GM21737 (cell line): ENCODE data around the gene NUAK1.

Experiments
- ATAC-seq: cut with Tn5 transposase; IDR thresholded peaks from one replicate; pipeline ENCODE4 v1.9.1; 2021; ENCODE audit warnings: mild to moderate bottlenecking, moderate library complexity; ENCODE audit not compliant: unreplicated experiment

NUAK1 gene

DNA sequence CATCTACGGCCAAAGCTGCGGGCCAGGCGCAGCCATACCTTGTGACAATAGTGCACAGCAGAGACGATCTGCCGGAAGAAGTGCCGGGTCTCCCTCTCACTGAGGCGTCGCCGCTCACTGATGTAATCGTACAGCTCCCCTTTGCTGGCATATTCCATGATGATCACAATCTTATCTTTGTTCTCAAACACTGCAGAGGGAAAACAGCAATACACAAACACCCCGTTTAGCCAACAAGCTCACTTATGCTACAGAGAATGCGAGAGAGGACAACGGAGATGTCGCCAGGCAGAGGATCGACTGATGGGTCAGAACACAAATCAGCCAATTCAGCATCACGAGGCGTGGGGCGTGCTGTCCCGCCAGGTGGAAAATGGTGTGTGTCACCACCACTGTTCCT is 52.1 kb downstream of the NUAK1 start:
- no peak for ATAC-seq

DNA sequence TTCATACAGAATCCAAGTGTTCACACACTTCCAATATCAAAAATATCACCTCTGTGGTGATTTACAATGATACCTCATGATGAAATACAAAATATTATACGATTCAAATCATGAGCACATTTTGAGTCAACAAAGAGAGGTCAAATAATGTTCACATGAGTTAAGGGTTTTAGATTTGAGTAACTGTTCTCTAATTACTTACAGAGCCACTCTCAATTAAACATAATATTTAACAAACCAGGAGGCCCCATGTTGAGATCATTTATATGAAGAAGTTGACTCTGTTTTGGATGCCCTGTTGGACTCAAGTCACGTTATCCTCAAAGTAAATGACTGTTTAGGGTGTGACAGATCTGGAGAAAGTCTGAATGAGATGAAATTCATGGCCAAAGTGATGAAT is 53.5 kb downstream of the NUAK1 start:
- no peak for ATAC-seq

DNA sequence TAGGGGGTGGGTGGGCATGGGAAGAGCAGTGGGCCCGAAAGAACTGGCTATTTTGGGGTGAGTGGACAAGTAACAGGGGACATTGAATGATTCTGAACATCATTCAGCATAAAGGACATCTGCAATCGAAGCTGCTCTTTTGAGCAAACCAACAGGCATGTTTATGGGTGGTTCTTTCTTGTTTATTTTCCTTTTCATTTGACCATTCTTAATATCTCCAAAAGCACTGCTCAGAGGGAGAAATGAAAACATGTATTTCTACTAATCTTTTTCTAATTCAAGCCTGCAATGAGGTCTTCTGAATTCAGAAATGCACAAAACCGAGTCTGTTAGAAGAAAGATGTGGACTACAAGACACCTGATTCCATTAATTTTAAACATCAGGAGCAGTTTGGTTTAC is 54.0 kb downstream of the NUAK1 start:
- ATAC-seq: no peak

DNA sequence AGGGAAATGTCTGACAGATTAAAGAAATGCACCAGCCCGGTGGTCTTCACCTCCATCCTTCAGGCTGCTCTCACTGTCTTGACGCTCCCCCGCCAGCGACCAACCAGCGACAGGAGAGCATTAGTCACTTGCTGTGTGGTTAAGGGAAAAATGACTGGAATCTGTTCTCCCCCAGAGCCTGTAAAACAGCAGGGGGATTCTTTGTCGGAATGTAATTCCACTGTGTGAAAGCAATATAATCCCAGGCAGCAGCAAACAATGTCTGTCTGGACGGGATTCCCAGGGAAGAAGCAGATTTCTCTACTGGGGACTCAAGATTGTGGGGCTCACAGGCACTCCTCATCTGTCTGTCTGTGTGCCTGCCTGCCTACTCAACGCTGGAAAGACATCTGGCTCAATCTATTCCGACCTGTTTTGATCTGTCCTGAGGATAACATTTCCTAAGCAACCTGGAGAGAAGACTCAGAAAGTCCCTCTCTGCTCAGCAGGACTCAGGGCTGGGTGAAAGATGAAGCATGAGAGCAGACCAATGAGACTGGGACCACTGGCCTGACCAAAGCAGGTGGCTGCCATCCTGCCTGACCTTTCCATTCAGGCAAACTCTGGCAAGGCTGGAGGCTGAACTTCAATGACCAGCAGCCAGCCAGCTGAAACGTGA is 54.6 kb downstream of the NUAK1 start:
- no peak for ATAC-seq

DNA sequence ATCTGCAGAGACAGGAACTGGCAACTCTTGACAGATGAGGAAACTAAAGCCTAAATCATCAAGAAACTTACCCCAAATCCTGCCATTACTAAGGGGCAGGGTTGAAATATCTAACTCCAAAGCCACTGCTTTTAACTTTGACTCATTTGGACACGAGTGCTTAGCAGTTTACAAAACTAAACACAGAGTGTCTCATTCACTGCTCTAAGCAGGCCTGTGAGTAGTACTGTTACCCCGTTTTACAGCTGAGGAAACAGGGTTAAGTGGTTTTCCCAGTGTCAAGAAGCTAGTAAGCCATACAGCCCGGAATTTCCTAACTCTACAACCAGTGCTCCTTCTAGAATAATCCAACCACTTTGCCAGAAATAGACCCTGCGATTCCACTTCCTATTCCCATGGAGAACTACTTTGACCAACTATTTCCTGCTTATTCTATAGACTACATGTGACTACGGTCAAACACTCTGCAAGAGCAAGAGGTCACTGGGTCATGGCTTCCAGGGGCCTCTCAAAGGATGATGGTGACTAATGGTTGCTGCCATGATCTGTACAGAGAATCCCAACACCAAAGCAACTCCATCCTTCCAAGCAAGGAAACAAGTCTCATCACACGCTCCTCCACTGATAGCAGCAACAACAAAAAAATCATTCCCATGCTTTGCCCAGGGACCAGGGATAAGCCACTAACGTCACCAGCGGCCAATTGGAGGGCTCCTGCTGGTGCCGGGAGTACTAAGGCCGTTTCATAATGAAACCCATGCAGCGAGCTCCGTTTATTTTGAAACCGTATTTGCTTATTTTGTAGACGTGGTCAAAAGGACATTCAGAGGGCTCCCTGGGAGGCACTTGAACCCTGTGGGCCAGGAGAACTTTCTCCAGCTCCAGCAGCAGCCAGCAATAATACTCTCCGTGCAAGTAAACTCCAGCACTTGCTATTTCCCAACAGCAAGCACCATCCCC is 56.3 kb downstream of the NUAK1 start:
- ATAC-seq: no peak

DNA sequence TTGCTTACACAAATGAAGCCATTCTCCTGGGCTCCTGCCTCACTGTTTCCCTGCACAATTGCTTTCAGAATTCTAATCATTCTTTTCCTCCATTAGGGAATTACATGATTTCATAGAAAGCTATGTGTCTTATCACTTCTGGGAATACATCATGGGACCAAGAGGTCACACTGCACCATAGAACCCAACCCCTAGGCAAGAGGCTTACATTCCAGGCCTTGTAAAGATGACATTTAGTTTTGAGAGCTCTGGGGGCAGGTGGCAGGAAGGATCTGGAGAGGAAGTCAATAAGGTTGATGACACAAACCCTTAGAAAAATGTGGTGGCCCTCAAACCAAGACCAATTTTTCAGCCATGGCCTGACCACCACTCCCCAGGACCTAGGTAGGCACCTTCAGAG is 57.1 kb downstream of the NUAK1 start:
- no peak for ATAC-seq

DNA sequence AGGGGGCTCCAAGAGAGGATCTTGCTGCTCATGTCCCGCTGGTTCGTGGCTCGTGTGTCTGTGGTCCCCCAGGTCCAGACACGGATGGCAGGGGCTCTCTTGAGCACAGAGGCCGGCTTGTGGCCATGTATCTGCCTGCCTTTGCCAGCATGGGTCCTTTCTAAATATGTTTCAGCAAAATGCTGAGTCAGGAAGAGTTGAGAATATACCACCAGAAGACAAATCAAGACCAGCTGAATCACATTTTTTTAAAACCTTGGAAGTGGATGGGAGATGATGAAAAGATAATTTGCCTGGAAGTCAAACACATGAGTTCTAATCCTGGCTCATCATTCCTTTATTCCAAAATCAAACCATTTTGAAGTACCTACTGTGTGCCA is 58.0 kb downstream of the NUAK1 start:
- no peak for ATAC-seq

DNA sequence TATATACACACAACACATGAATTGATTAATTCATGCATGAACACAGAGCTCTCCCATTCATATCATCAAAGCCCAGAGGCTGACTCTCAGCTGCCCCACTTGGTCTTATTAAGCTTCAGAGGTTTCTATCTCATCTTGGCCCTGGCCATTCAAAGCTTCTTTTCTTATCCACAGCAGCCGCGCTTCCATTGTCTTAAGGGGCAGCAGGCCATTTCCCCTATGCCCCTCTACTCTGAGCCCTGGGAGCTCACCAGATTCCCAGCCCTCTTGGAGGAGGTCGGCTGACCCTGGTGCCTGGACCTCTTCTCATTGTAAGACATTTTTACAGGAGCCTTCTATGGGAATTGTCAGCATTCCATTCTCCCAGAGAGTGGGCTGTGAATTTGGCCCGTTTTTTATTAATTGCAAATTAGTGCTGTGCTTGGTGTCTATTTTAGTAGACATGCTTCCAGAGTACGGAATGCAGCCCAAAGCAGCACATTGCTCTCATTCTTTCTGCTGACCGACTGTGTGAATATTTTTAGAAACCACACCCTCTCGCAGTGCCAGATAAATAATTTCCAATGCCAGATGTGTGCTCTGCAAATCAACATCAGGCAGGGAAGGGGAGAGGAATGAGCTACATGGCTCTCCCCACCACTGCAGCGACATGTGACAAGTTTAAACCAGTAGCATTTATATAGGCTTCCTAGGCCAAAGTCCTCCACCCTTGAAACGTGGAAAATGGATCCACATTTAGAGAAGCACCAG is 58.5 kb downstream of the NUAK1 start:
- ATAC-seq: no peak

DNA sequence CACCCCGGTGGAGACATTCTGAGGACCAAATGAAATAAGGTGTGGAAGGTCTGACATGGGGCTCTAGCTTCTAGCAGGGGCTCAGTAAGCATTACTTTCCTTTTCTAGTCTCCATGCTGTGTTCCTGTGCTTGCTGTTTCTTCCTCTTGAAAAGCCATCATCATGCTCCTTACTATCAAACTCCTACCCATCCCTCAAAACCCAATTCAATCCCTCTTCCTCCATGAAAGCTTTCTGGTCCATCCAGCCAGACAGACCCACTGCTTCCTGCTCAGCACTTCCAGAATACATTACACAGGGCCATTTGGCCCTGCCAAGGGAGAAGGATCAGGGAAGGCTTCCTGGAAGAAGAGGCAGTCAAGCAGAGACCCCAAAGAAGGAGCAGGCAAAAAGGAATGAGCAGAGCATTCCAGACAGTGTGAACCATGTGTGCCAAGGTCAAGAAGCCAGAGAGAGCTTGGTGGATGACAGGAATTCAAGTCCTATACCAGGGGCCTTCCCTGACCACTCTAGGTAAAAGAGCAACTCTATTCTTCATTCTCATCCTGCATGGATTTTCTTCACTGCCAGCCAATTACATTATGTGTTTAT is 59.5 kb downstream of the NUAK1 start:
- ATAC-seq: no peak

DNA sequence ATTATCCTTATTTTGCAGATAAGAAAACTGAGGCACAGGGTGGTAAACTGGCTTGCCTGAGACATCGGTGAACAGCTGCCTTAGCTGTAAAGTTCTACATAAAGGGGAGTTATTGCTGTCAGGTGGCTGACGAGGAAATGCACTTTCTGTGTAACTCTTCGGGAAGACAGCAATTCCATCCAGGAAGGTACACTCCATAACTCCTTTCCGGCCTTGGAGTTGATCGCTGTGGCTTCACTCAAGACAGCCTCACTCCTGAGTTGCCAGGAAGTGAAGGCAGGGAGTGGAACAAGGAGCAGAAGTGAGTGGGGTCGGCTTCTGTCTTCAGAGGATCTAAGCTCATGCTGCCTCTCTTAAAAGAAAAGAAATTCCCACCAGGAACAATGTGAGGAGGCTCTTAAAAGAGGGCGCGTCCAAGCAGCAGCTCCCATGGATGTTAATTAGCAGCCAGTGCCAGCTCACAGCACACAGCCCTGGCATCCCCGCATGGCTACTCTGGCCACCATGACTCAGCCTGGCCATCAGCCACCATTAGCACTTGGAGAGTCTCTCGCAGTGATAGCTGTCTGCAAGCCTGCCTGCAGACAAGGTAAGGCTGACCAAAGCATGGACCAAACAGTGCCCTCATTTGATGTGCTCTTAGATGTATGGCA is 60.3 kb downstream of the NUAK1 start:
- no peak for ATAC-seq

DNA sequence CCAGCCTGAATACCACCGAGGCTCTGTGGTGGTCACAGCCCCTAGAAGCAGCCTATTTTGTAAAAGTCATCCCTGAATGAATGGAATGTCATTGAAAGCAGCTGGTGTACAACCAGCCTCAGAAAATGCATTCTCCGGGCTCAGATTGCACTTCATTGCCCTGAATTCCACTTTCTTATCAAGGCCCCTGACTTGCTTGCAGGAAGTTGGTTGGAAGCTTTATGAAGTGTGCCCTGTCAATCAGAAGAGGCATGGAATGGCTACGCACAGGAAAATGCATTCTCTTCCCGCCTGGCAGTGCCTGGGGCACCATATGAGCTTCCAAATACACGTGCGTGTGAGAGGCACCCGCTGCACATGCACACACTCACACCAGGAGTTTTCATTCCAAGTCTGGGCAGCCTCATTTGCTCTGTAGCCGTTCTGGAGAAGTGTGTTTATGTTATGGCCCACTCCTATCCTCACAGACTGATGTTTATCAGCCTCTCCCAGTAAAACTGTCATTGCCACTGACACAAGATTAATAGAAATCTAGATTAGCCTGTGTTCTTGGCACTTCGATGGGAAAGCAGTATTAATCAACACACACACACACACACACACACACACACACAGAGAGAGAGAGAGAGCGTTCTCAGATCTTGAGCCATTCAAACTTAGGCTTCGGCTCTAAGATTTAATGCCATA is 63.9 kb downstream of the NUAK1 start:
- ATAC-seq: no peak

DNA sequence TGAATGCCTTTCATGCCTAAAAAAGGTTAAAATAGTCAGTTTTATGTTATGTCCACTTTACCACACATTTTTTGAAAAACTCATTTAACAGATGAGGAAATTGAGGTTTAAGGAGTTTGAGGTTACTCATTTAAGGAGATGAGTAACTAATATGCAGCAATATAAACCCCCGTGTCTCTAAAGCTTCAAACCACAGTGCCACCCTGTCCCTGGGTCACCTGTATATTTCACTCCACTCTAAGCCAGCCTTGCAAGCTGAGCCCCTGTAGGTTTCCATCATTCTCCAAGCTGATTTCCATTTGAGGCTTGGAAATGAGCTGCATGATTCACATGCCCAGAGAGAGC is 64.4 kb downstream of the NUAK1 start:
- ATAC-seq: no peak

DNA sequence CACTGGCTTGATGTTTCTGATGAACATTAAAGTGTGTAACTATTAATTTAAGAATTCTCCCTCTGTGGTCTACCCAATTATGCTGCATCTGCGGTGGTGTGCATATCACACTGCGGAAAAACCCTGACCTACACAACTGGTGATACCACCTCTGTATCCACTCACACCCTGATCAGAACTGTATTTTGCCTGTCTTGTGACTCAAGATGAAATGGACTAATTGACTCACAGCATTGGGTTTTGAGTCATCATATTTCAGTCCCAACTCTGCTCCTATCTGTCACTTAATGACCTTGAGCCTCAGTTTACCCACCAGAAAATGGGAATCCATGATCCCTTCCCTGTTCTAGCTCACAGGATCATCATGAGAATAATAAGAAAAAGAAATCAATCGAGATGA is 65.6 kb downstream of the NUAK1 start:
- ATAC-seq: no peak

DNA sequence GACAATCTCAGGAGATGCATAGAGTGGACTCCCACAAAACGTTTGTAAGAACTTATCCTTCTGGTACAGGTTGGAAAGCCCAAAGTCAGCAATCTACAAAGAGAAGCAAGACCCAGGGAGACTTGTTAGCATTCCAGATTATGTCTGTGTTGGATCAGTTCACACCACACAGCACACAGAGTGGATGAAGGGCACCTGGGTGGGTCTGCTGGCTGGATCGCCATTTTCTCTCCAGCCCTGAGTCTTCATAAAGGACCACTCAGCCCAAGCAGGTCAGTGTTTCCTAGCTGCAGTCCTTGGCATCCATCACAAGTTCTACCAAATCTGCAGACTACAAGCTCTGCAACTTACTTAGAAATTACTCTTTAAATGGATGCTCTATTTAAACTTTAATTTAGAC is 66.0 kb downstream of the NUAK1 start:
- ATAC-seq: no peak

DNA sequence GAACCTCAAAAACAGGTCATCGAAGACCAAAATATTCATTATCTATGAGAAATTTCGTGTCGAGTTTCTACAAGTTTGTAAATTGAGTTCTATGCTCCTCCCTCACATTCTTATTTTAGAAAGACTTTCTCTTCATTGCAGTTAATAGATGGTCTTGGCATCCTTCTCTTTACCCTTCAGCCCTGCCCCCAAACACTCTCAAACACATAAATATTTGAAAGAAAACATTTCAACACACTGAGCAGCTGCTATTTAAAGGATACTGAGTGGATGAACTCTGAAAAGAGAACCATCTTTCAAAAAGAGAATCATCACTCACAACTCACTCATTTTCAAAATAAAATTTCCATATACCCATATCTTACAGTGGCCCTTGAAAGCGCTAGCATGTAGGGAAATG is 67.1 kb downstream of the NUAK1 start:
- no peak for ATAC-seq

DNA sequence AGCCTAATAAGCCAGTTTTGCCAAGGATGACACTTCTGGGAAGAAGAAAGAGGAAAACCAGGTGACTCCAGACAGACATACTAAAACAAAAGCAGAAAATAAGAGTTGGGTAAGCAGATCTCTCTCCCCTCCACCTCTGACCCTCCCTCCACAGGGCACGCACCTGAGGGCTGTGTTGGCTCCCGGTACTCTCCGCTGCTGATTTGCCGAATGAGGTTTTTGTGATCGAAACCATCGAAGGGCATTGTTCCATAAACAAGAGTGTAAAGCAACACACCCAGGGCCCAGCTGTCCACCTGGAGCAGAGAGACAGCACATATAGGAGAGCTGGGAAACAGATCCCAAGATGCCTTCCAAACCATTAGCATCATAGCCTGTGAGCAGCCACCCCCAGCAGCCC is 68.1 kb downstream of the NUAK1 start:
- ATAC-seq: no peak

DNA sequence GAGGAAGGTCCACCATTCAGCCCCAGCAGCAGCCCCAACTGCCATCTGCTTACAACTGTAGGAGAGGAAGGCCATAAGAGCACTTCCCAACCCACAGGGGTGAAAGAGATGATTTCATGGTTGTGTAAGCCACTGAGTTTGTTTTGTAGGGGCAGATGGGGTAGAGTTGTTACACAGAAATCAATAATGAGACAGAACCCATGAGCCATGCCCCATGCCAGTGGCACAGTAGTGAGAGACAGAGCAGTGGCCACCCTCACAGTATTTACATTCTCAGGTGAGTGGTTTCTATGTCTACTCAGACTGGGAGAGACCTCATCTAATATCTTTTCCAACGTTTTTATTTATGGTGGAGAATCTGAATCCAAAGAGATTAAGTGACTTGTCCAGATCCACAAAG is 68.6 kb downstream of the NUAK1 start:
- ATAC-seq: no peak

DNA sequence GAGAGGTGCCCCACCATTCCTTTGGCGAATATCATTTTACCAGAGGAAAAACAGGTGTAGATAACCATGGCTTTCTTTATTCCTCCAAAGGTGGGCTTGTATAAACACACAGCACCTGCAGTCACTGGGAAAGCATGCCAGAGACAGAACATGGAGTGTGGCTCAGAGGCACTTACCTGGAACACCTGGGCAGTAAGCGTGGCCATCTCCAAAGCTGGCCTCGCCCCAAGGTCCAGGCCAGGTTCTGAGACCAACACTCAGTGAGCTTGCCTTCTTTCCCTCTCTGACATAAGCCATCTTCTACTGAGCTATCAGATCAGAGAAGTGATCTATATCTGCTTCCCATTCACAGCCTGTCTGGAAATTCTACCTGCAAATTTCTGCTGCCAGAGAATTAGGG is 70.5 kb downstream of the NUAK1 start:
- ATAC-seq: no peak

DNA sequence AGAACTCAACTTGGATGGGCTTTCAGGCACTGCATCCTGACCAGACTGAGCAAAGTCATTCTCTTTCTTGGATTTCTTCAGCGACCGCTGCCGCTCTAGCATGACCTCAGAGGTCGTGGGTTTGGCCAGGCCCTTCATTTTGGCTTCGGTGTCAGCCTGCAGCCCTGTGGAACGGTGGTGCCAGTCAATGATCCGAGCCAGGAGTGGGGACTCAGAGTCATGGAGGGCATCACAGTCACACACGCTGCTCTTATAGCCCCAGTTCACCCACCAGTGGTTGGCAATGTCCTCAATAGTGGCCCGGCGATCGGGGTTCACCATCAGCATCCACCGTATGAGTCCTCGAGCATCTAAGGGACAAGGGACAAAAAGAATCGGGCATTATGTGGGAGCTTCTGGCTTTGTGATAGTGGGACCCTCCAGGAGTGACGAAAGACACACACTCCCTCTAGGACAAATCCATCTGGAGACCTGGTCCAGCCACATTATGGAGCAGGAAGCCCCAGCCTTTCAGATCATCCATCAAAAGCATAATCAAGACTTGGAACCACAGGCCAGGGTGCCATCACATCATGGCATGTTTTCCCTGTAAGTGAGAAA is 71.0 kb downstream of the NUAK1 start:
- no peak for ATAC-seq

DNA sequence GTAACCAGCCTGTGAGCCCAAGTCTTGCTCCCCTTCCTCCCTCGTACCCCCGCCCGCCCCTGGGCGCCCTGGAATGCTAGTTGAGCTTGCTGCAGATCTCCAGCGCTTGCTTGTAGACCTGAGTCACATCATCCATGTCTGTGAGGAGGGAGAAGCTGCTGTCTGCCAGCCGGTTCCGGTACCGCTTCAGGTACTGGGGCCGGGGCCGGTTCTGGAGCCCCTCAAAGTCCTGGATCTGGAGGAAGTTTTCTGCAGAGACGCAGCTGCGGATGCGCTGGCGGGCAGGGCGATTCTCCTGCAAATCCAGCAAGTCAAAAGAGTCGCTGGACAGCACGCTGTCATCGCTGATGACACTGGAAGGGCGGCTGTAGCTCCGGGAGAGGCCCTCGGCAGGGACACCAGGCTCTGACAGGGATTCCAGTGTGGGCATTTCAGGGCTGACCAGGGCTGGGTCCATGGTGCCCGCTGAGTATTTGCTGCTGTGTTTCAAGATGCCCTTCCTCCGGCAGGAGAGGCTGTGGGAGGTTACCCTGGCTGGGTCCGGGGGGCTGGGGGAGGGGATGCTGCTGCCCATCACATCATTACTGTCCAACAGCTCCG is 71.9 kb downstream of the NUAK1 start:
- no peak for ATAC-seq
